Large intestine (tissue), 3 donors: ENCODE measurements around the gene RPAIN. TPM values are rescaled to one million over a fixed set of nuclear protein-coding genes. Genes with fewer than 3 reads are reported as not detected.
"Not testable (repeated sequence)": the region's sequence is repeated elsewhere in the genome, so short reads cannot be mapped to it uniquely, and the experiment has no call there.

Experiments
- DNase-seq, 2 donors: peaks; one replicate each; pipeline versions ENCODE4 v3.0.0 to v3.0.0-alpha.2; 2013
- H3K27ac ChIP-seq: one replicate; pipeline ENCODE4 v1.5.1; 2013; ENCODE audit warnings: low read length
- H3K27me3 ChIP-seq: 2 replicates; pipeline ENCODE4 v1.6.1; 2013; ENCODE audit warnings: low read length; ENCODE audit not compliant: control insufficient read depth, insufficient read depth
- H3K36me3 ChIP-seq: 2 replicates; pipeline ENCODE4 v1.6.1; 2013; ENCODE audit warnings: low read length; ENCODE audit not compliant: control insufficient read depth, insufficient read depth
- H3K4me1 ChIP-seq: one replicate; pipeline ENCODE4 v1.6.1; 2013; ENCODE audit warnings: low read length; ENCODE audit not compliant: control insufficient read depth, insufficient read depth
- H3K4me3 ChIP-seq: one replicate; pipeline ENCODE4 v1.5.1; 2013; ENCODE audit warnings: low read length
- H3K9me3 ChIP-seq: one replicate; pipeline ENCODE4 v1.6.1; 2013; ENCODE audit warnings: mild to moderate bottlenecking, low read depth, low read length, moderate library complexity; ENCODE audit not compliant: control insufficient read depth
- WGBS: methylation state at CpG from one replicate; pipeline ENCODE4 v1.1.5; 2013; ENCODE audit warnings: low lambda C conversion rate; ENCODE audit not compliant: insufficient coverage; 5-methylcytosine and 5-hydroxymethylcytosine counted together
- polyA plus RNA-seq: library from polyadenylated mRNA; unstranded; fragments of 120-200 nt; gene quantifications from one replicate; pipeline ENCODE4 v1.2.1, GENCODE V29; 2013

RPAIN gene
- polyA plus RNA-seq, 1 donor = 62.4 TPM

GRCh38 chr17:5424909-5425308, 4.9 kb downstream of the RPAIN start:
- H3K9me3 ChIP-seq = no peaks in the 10 kb centered on the region
- no peaks in the 10 kb centered on the region for H3K27me3 ChIP-seq
- peaks cover 3% of the 10 kb centered on the region for H3K4me1 ChIP-seq
- DNase-seq = no peak
- no peak overlapping the region for H3K27ac ChIP-seq
- no CpG with 5 or more reads among the region's 1 CpG for WGBS
- no peak overlapping the region for H3K4me3 ChIP-seq
- peaks cover 74% of the 10 kb centered on the region for H3K36me3 ChIP-seq

GRCh38 chr17:5425826-5426225, 5.8 kb downstream of the RPAIN start:
- DNase-seq = no peak

GRCh38 chr17:5429191-5429887, 9.4 kb downstream of the RPAIN start:
- peaks cover 84% of the 10 kb centered on the region for H3K36me3 ChIP-seq
- no peaks in the 10 kb centered on the region for H3K27me3 ChIP-seq
- peak in 1 of 2 donors; percentile 5 for DNase-seq
- no peak overlapping the region for H3K4me3 ChIP-seq
- no peaks in the 10 kb centered on the region for H3K9me3 ChIP-seq
- no peaks in the 10 kb centered on the region for H3K4me1 ChIP-seq
- WGBS = 80% methylated on average over 1 of the region's 3 CpGs
- no peak overlapping the region for H3K27ac ChIP-seq

More at GRCh38 chr17:5425826-5426225, 5.8 kb downstream of the RPAIN start:
- no peak overlapping the region for H3K4me3 ChIP-seq
- H3K27ac ChIP-seq = no peak overlapping the region
- peaks cover 79% of the 10 kb centered on the region for H3K36me3 ChIP-seq
- no peaks in the 10 kb centered on the region for H3K9me3 ChIP-seq
- peaks cover 3% of the 10 kb centered on the region for H3K4me1 ChIP-seq
- H3K27me3 ChIP-seq = no peaks in the 10 kb centered on the region
- no CpG with 5 or more reads among the region's 3 CpGs for WGBS

GRCh38 chr17:5430413-5430999, 10.5 kb downstream of the RPAIN start:
- DNase-seq = no peak
- WGBS = no CpG with 5 or more reads among the region's 3 CpGs
- H3K9me3 ChIP-seq = no peaks in the 10 kb centered on the region
- H3K36me3 ChIP-seq = peaks cover 84% of the 10 kb centered on the region
- H3K27me3 ChIP-seq = no peaks in the 10 kb centered on the region
- no peak overlapping the region for H3K27ac ChIP-seq
- H3K4me1 ChIP-seq = no peaks in the 10 kb centered on the region
- H3K4me3 ChIP-seq = no peak overlapping the region

- H3K9me3 ChIP-seq, H3K4me3 ChIP-seq, H3K4me1 ChIP-seq, H3K27ac ChIP-seq, DNase-seq, H3K27me3 ChIP-seq: not testable (repeated sequence)
- no CpG with 5 or more reads among the region's 5 CpGs for WGBS
- H3K36me3 ChIP-seq = peaks cover 79% of the 10 kb centered on the region
Observed at GRCh38 chr17:5431234-5431633, 11.3 kb downstream of the RPAIN start.

- Histone ChIP-seq H3K36me3 (peaks cover 81% of the 10 kb centered on the region), H3K27ac (no peak overlapping the region), H3K4me3 (no peak overlapping the region), H3K27me3 (no peaks in the 10 kb centered on the region), H3K9me3 (no peaks in the 10 kb centered on the region), H3K4me1 (no peaks in the 10 kb centered on the region)
- DNase-seq = no peak
- WGBS = no CpG with 5 or more reads among the region's 3 CpGs
Observed at GRCh38 chr17:5431949-5432556, 12.1 kb downstream of the RPAIN start.

GRCh38 chr17:5434984-5435383, 15.0 kb downstream of the RPAIN start:
- Histone ChIP-seq H3K4me1 (peaks cover 10% of the 10 kb centered on the region), H3K36me3 (peaks cover 57% of the 10 kb centered on the region), H3K4me3 (no peak overlapping the region), H3K27me3 (no peaks in the 10 kb centered on the region), H3K27ac (no peak overlapping the region), H3K9me3 (no peaks in the 10 kb centered on the region)
- no peak for DNase-seq
- WGBS = no CpG with 5 or more reads among the region's 2 CpGs

GRCh38 chr17:5435781-5436315, 15.9 kb downstream of the RPAIN start:
- not testable (repeated sequence) for DNase-seq, H3K4me3 ChIP-seq, H3K9me3 ChIP-seq, H3K4me1 ChIP-seq, H3K27me3 ChIP-seq, H3K27ac ChIP-seq
- WGBS = no CpG with 5 or more reads among the region's 12 CpGs
- H3K36me3 ChIP-seq = peaks cover 51% of the 10 kb centered on the region

- no peak for DNase-seq
- Histone ChIP-seq H3K4me1 (peaks cover 10% of the 10 kb centered on the region), H3K27ac (no peak overlapping the region), H3K4me3 (peak overlapping the region; percentile 75), H3K36me3 (peaks cover 41% of the 10 kb centered on the region), H3K9me3 (no peaks in the 10 kb centered on the region), H3K27me3 (no peaks in the 10 kb centered on the region)
- 57% methylated on average over 3 of the region's 5 CpGs for WGBS
Observed at GRCh38 chr17:5437721-5438317, 17.8 kb downstream of the RPAIN start.

GRCh38 chr17:5438716-5439445, 18.9 kb downstream of the RPAIN start, which contains the start of gene C1QBP:
Gene C1QBP, minus strand, starts transcription at chr17:5439155. Its CDS starts 82 bp downstream, at chr17:5439073.
- H3K27ac ChIP-seq = peak within 1 kb of the TSS; percentile 37
- no peaks in the 10 kb centered on the region for H3K27me3 ChIP-seq
- WGBS = 0% methylated on average over 1 of the region's 75 CpGs
- DNase-seq = peak; percentile 92 to 94
- no peaks in the 10 kb centered on the region for H3K9me3 ChIP-seq
- H3K36me3 ChIP-seq = peaks cover 39% of the 10 kb centered on the region
- peak within 1 kb of the TSS; percentile 75 for H3K4me3 ChIP-seq
- H3K4me1 ChIP-seq = peaks cover 10% of the 10 kb centered on the region
